Motor neuron (in vitro differentiated cells): ENCODE data around the gene FURIN. TPM values are rescaled to one million over a fixed set of nuclear protein-coding genes. Genes with fewer than 3 reads are reported as not detected.
"Not testable (repeated sequence)": the region's sequence is repeated elsewhere in the genome, so short reads cannot be mapped to it uniquely, and the experiment has no call there.

Experiments
- ATAC-seq, 8 experiments: fragments of 200-7000 bp; cut with Tn5 transposase; replicated peaks in 6 of 8; 2 replicates each; pipeline ENCODE4 v1.8.0; 2021; ENCODE audit warnings: mild to moderate bottlenecking in 8 of 8, moderate library complexity in 8 of 8
- H3K27ac ChIP-seq, 2 donors: fragments of 250-450 bp; sonication (Bioruptor Pico); 2 replicates each; pipeline ENCODE4 v1.9.0; 2021; ENCODE audit warnings: antibody characterized with exemption in 2 of 2, mild to moderate bottlenecking in 2 of 2, moderate library complexity in 1 of 2
- H3K4me1 ChIP-seq, 2 donors: fragments of 250-450 bp; sonication (Bioruptor Pico); replicated peaks in 1 of 2; 2 replicates each; pipeline ENCODE4 v1.6.1; 2021; ENCODE audit warnings: antibody characterized with exemption in 2 of 2, mild to moderate bottlenecking in 2 of 2, moderate library complexity in 1 of 2
- H3K4me3 ChIP-seq, 5 donors: fragments of 250-450 bp; sonication (Bioruptor Pico); 2 replicates each; pipeline ENCODE4 v1.9.0; 2021; ENCODE audit warnings: antibody characterized with exemption in 5 of 5, mild to moderate bottlenecking in 5 of 5, moderate library complexity in 4 of 5
- WGBS, 10 experiments: fragments of 450-650 bp; shearing (Covaris generic); methylation state at CpG; one replicate each; pipeline ENCODE4 v1.0.0; 2022; 5-methylcytosine and 5-hydroxymethylcytosine counted together
- in situ Hi-C, 9 experiments: fragments of 400-800 bp; cut with MboI; loops; one replicate each; pipeline ENCODE4 v1.15.0; 2021; ENCODE audit warnings: low sequenced_read_pairs in 9 of 9, low pct_unique_long_range_greater_than_20kb in 2 of 9; ENCODE audit not compliant: unreplicated experiment in 9 of 9
- total RNA-seq, 8 experiments: library from RNA; unstranded; fragments of 300-600 nt; gene quantifications; 2 replicates each; pipeline versions ENCODE4 v1.2.3 to v1.2.4, GENCODE V29; 2022

FURIN gene
- total RNA-seq, 8 experiments from 2014 or later: 4.6 to 32.3 (median 14.7) TPM

- in situ Hi-C loops: loop anchor here in 2 of 9 experiments (10.0 to 25.0 kb wide), 2 partner anchors 159 to 212 kb away; partner anchors contain the start of gene BLM (in 1 of the 2)
- 47 to 71% (median 60%) methylated on average over 2 to 9 of the region's 15 CpGs; no CpG with 5 or more reads in 6 of the 10 experiments for WGBS, 10 experiments
- no peak overlapping the region for H3K27ac ChIP-seq
- peaks cover 22 to 38% of the 10 kb centered on the region in 2 donors for H3K4me1 ChIP-seq
- peak in 4 of 8 experiments; percentile 18 to 74 (median 36) for ATAC-seq
- H3K4me3 ChIP-seq: no peak overlapping the region
Measured at GRCh38 chr15:90873998-90874605, 5.7 kb downstream of the FURIN start.

DNA sequence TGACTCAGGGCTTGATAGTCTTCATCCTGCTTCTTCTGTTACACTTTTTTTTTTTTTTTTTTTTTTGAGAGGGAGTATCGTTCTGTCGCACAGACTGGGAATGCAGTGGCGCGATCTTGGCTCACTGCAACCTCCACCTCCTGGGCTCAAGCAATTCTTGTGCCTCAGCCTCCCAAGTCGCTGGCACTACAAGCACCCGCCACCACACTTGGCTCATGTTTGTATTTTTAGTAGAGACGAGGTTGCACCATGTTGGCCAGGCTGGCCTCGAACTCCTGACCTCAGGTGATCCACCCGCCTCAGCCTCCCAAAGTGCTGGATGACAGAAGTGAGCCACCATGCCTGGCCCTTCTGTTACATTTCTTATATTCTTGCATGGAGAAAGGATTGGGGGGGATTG is 6.6 kb downstream of the FURIN start:
- not testable (repeated sequence) for ATAC-seq, H3K27ac ChIP-seq, H3K4me3 ChIP-seq
- 71 to 100% (median 90%) methylated on average over 1 to 7 of the region's 9 CpGs; no CpG with 5 or more reads in 1 of the 10 experiments for WGBS, 10 experiments
- H3K4me1 ChIP-seq: peaks cover 19 to 29% of the 10 kb centered on the region in 2 donors
- in situ Hi-C loops: loop anchor here (10.0 to 25.0 kb wide), 5 partner anchors 160 to 563 kb away; partner anchors contain the start of gene BLM (in 1 of the 9)

DNA sequence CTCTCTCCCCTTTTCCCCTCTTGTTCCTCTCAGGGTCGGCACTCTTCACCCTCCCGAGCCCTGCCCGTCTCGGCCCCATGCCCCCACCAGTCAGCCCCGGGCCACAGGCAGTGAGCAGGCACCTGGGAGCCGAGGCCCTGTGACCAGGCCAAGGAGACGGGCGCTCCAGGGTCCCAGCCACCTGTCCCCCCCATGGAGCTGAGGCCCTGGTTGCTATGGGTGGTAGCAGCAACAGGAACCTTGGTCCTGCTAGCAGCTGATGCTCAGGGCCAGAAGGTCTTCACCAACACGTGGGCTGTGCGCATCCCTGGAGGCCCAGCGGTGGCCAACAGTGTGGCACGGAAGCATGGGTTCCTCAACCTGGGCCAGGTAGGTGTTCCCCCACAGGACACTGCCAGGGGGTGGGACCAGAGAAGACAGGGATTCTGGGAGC is 7.2 kb downstream of the FURIN start:
- in situ Hi-C loops: loop anchor here in 8 of 9 experiments (10.0 to 25.0 kb wide), 5 partner anchors 161 to 563 kb away; partner anchors contain the start of gene BLM (in 1 of the 8)
- Histone ChIP-seq H3K4me3 (no peak overlapping the region), H3K4me1 (peaks cover 19 to 25% of the 10 kb centered on the region in 2 donors), H3K27ac (no peak overlapping the region)
- ATAC-seq: no peak
- 90 to 100% (median 100%) methylated on average over 1 to 3 of the region's 12 CpGs; no CpG with 5 or more reads in 7 of the 10 experiments for WGBS, 10 experiments

DNA sequence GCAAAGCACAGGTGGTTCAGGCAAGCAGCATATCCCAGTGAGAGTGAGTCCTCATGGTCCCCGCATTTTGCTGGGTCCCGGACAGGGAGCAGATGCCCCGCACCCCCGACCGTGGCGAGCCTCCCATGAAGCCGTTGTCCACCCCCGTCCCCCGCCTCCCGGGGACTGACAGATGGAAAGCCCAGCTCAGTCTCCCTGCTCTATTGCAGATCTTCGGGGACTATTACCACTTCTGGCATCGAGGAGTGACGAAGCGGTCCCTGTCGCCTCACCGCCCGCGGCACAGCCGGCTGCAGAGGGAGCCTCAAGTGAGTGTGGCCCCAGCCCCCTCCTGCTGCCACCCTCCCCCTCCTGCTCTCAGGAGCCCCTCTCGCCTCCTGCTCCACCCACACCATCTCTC is 7.7 kb downstream of the FURIN start:
- peaks cover 19 to 25% of the 10 kb centered on the region in 2 donors for H3K4me1 ChIP-seq
- no peak overlapping the region for H3K4me3 ChIP-seq
- in situ Hi-C loops: loop anchor here in 8 of 9 experiments (10.0 to 25.0 kb wide), 5 partner anchors 161 to 564 kb away; partner anchors contain the start of gene BLM (in 1 of the 8)
- H3K27ac ChIP-seq: no peak overlapping the region
- WGBS, 10 experiments: 60% methylated on average over 1 of the region's 20 CpGs; no CpG with 5 or more reads in 9 of the 10 experiments
- ATAC-seq: no peak

DNA sequence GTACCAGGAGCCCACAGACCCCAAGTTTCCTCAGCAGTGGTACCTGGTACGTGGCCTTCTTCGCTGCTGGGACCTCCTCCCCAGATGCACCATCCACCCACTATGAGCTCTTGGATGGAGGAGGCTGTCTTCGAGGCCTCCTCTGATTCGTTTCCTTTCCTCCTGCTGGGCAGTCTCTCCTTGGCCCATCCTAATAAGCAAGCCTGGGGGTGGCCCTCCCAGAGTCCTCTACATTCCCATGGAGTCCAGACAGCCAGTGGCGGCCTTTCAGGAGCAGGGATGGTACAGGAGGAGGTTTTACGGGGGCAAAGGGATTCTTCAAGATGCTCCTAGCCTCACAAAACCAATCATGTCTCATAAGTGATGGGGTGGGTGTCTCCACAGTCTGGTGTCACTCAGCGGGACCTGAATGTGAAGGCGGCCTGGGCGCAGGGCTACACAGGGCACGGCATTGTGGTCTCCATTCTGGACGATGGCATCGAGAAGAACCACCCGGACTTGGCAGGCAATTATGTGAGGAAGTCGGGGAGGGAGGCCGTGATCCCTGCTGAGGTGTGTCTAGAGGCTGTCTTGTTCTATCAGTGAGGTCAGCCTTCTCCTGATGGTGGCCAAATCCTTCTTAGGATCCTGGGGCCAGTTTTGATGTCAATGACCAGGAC is 8.3 kb downstream of the FURIN start:
- no peak overlapping the region for H3K27ac ChIP-seq

DNA sequence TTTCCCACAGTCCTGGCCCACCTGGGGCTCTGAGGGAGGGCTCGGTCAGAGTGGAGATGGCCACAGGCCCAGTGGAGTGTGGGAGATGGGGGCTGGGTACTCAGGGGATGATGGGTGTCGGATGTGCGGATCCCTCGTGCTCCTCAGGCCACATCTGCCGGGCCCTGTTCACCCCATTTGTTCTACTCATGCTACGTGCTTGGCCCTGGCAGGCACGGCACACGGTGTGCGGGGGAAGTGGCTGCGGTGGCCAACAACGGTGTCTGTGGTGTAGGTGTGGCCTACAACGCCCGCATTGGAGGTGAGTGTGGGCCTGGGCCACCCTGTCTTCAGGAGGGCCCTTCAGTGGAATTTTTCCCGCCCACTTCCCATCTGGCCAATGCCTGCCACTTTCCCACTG is 8.9 kb downstream of the FURIN start:
- Histone ChIP-seq H3K4me1 (peaks cover 18 to 22% of the 10 kb centered on the region in 2 donors), H3K4me3 (no peak overlapping the region), H3K27ac (no peak overlapping the region)
- ATAC-seq: no peak
- WGBS, 10 experiments: 100% methylated on average over 2 of the region's 14 CpGs; no CpG with 5 or more reads in 9 of the 10 experiments
- in situ Hi-C loops: loop anchor here in 8 of 9 experiments (10.0 to 25.0 kb wide), 5 partner anchors 163 to 565 kb away; partner anchors contain the start of gene BLM (in 1 of the 8)

More for the DNA sequence above, 8.3 kb downstream of the FURIN start:
- WGBS, 10 experiments: 80 to 100% (median 91%) methylated on average over 1 to 12 of the region's 15 CpGs; no CpG with 5 or more reads in 2 of the 10 experiments
- Histone ChIP-seq H3K4me3 (no peak overlapping the region), H3K4me1 (peaks cover 19 to 25% of the 10 kb centered on the region in 2 donors)
- in situ Hi-C loops: loop anchor here in 8 of 9 experiments (10.0 to 25.0 kb wide), 5 partner anchors 162 to 564 kb away; partner anchors contain the start of gene BLM (in 1 of the 8)
- no peak for ATAC-seq

DNA sequence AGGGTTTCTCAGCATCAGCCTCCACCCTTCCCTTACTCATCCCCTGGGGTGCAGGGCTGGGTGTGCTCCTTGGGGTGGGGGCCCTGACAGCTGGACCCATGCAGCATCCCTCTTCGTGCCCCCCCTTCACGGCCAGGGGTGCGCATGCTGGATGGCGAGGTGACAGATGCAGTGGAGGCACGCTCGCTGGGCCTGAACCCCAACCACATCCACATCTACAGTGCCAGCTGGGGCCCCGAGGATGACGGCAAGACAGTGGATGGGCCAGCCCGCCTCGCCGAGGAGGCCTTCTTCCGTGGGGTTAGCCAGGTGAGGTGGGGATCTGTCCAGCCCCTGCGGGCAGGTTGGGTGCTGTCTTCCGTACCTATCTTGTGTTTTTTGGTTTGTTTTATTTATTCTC is 9.6 kb downstream of the FURIN start:
- Histone ChIP-seq H3K27ac (no peak overlapping the region), H3K4me1 (peaks cover 11 to 15% of the 10 kb centered on the region in 2 donors), H3K4me3 (no peak overlapping the region)
- WGBS, 10 experiments: 93 to 100% (median 100%) methylated on average over 1 to 8 of the region's 14 CpGs; no CpG with 5 or more reads in 4 of the 10 experiments
- ATAC-seq: no peak
- in situ Hi-C loops: loop anchor here in 8 of 9 experiments (10.0 to 25.0 kb wide), 5 partner anchors 163 to 566 kb away; partner anchors contain the start of gene BLM (in 1 of the 8)

DNA sequence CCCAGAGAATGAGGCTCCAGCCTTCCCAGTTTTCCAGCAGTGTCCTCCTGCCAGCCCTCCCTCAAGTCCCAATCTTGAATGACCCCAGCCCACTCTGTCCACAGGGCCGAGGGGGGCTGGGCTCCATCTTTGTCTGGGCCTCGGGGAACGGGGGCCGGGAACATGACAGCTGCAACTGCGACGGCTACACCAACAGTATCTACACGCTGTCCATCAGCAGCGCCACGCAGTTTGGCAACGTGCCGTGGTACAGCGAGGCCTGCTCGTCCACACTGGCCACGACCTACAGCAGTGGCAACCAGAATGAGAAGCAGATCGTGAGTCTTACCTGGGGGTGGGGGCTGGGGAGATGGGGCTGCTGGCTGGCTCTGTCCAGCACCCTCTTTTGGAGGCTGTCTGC is 10.3 kb downstream of the FURIN start:
- in situ Hi-C loops: loop anchor here in 8 of 9 experiments (10.0 to 25.0 kb wide), 5 partner anchors 164 to 566 kb away; partner anchors contain the start of gene BLM (in 1 of the 8)
- WGBS, 10 experiments: 91% methylated on average over 4 of the region's 15 CpGs; no CpG with 5 or more reads in 9 of the 10 experiments
- no peak for ATAC-seq
- Histone ChIP-seq H3K4me1 (peaks cover 7 to 12% of the 10 kb centered on the region in 2 donors), H3K4me3 (no peak overlapping the region), H3K27ac (no peak overlapping the region)

- no peak for ATAC-seq
- in situ Hi-C loops: loop anchor here in 8 of 9 experiments (10.0 to 25.0 kb wide), 6 partner anchors 165 to 568 kb away; partner anchors contain the start of gene BLM (in 1 of the 8)
- Histone ChIP-seq H3K27ac (no peak overlapping the region), H3K4me1 (peaks cover 0 to 12% of the 10 kb centered on the region in 2 donors), H3K4me3 (no peak overlapping the region)
- WGBS, 10 experiments: 100% methylated on average over 1 to 3 of the region's 35 CpGs; no CpG with 5 or more reads in 7 of the 10 experiments
Measured at GRCh38 chr15:90879730-90880366, 11.5 kb downstream of the FURIN start.

DNA sequence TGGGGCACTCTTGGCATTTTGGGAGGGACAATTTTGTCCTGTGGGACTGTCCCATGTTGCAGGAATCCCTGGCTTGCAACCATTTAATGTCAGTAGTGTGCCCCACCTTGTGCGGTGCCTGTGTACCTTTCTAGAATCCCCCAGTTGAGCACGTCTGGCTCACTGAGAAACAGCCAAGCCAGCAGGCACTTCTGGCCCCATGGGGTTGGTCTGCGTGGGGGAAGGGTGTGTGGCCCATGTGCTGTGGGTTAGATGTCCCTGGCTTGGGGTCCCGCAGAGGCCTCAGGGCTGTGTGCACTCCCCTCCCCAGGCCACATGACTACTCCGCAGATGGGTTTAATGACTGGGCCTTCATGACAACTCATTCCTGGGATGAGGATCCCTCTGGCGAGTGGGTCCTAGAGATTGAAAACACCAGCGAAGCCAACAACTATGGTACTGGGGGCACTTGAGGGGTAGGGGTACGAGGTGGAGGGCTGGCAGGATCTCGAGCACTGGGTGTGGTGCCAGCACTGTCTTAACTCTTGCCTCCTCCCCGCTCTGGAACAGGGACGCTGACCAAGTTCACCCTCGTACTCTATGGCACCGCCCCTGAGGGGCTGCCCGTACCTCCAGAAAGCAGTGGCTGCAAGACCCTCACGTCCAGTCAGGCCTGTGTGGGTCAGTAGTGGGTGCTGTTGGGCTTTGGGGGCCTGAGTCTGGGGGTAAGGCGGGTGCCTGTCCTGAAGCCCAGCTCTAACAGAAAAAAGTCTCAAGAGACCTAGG is 12.2 kb downstream of the FURIN start:
- H3K4me3 ChIP-seq: no peak overlapping the region
- 100% methylated on average over 1 to 2 of the region's 16 CpGs; no CpG with 5 or more reads in 8 of the 10 experiments for whole genome bisulfite sequencing, 10 experiments
- H3K4me1 ChIP-seq: peaks cover 0 to 15% of the 10 kb centered on the region in 2 donors
- in situ Hi-C loops: loop anchor here in 8 of 9 experiments (10.0 to 25.0 kb wide), 5 partner anchors 218 to 568 kb away; no protein-coding TSS in a partner anchor
- ATAC-seq: no peak
- H3K27ac ChIP-seq: no peak overlapping the region

DNA sequence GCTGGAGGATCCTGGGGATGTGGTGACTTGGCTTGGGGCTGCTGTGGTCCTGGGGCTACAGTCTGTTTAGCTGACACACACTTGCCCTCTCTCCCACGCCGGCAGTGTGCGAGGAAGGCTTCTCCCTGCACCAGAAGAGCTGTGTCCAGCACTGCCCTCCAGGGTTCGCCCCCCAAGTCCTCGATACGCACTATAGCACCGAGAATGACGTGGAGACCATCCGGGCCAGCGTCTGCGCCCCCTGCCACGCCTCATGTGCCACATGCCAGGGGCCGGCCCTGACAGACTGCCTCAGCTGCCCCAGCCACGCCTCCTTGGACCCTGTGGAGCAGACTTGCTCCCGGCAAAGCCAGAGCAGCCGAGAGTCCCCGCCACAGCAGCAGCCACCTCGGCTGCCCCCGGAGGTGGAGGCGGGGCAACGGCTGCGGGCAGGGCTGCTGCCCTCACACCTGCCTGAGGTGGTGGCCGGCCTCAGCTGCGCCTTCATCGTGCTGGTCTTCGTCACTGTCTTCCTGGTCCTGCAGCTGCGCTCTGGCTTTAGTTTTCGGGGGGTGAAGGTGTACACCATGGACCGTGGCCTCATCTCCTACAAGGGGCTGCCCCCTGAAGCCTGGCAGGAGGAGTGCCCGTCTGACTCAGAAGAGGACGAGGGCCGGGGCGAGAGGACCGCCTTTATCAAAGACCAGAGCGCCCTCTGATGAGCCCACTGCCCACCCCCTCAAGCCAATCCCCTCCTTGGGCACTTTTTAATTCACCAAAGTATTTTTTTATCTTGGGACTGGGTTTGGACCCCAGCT is 13.0 kb downstream of the FURIN start:
- WGBS, 10 experiments: 93% methylated on average over 3 to 5 of the region's 35 CpGs; no CpG with 5 or more reads in 8 of the 10 experiments

More for the DNA sequence above, 13.0 kb downstream of the FURIN start:
- Histone ChIP-seq H3K4me1 (peaks cover 0 to 15% of the 10 kb centered on the region in 2 donors), H3K4me3 (no peak overlapping the region), H3K27ac (no peak overlapping the region)
- in situ Hi-C loops: loop anchor here in 8 of 9 experiments (10.0 to 25.0 kb wide), 5 partner anchors 219 to 569 kb away; no protein-coding TSS in a partner anchor
- no peak for ATAC-seq
